ENCODE measurements around the gene PPP1CA. TPM values are rescaled to one million over a fixed set of nuclear protein-coding genes. Genes with fewer than 3 reads are reported as not detected.

The PPP1CA gene
- total and polyA plus RNA-seq, 8 donors = 108 to 173 (median 140) TPM

DNA sequence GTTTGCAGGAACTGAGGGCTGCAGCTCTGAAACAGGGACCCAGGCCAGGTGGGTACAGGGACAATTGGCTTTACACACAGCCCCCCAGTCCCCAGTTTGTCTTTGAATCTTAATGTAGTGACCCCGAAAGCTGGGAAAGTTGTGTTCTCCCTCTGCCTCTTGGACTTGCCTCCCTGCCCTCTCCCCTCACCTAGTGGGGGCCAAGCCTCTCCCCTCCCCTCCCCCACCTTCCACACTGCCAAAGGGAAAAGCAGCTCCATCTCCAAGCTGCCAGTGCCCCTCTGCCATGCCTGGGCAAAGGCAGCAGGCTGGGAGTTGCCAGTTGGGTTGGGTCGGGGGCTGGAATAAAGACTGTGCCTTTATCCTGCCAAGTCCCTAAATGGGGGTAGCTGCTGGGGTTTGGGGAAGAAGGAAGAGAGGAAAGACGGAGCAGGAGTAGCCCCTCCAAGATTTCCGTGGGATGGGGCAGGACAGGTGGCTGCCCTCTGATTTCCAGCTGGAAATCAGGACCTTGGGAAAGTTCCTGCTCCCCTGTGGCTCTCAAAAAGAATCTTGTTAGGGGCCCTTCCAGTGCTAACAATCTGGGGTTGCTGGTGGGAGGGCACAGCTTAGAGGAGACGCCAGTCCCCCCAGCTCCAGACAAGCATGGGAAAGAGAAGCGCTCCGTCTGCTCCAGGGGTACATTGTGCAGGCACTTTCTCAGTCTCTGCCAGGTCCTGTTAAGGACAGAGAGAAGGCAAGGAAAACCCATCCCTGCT, 25.4 kb downstream of the PPP1CA start:
- no peak for DNase-seq

DNA sequence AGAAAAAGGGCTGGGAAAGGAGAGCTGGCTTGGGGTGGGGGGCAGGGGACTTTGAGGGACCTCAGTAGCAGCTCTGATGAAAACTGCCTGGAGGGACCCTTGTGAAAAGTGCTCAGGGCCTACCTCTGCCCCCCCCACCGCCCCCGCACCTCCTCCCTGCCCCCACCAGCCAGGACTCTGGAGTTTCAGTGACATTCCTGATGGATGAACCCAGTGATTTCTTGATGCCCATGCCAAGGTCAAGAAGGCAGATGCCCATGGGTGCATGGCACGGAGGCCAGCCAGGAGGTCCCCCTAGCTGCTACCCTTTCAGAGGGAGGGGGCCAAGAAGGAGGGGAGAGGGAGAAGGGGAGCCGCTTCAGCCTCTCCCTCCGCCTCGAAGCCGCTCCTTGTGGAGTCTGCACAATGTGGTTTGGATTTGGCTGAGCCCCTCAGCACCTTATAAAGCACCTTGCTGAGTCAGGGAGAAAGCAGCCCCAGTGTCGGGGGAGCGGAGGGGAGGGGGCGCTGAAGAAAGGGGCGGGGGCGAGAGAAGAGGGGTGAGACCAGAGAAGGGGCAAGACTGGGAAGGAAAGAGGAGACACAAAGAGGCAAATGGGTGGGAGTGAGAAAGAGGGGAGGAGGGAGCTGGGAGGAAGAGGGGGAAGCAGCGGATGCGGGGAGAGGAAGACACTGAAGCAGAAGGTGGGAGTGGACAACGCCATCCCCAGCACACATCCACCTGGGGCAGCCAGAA, 26.2 kb downstream of the PPP1CA start:
- no peaks in the 10 kb centered on the region for H3K36me3 ChIP-seq
- ATAC-seq = no peak

More for the DNA sequence above, 25.4 kb downstream of the PPP1CA start:
- H3K27ac ChIP-seq = no peak overlapping the region
- peaks cover 10 to 55% of the 10 kb centered on the region in 2 donors for H3K4me1 ChIP-seq
- intact Hi-C loops (cut with DNase I) = loop anchor here in 1 of 2 donors (5.0 kb wide), 1 partner anchor 114 kb away; no protein-coding TSS in a partner anchor
- no peaks in the 10 kb centered on the region for H3K36me3 ChIP-seq
- ATAC-seq = no peak
- no peak overlapping the region for H3K4me3 ChIP-seq
- no peaks in the 10 kb centered on the region for H3K27me3 ChIP-seq
- H3K9me3 ChIP-seq = no peaks in the 10 kb centered on the region
- TF ChIP-seq, protein P1, sequence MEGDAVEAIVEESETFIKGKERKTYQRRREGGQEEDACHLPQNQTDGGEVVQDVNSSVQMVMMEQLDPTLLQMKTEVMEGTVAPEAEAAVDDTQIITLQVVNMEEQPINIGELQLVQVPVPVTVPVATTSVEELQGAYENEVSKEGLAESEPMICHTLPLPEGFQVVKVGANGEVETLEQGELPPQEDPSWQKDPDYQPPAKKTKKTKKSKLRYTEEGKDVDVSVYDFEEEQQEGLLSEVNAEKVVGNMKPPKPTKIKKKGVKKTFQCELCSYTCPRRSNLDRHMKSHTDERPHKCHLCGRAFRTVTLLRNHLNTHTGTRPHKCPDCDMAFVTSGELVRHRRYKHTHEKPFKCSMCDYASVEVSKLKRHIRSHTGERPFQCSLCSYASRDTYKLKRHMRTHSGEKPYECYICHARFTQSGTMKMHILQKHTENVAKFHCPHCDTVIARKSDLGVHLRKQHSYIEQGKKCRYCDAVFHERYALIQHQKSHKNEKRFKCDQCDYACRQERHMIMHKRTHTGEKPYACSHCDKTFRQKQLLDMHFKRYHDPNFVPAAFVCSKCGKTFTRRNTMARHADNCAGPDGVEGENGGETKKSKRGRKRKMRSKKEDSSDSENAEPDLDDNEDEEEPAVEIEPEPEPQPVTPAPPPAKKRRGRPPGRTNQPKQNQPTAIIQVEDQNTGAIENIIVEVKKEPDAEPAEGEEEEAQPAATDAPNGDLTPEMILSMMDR (IDR thresholded peaks at IDR 0.05) = no peak

DNA sequence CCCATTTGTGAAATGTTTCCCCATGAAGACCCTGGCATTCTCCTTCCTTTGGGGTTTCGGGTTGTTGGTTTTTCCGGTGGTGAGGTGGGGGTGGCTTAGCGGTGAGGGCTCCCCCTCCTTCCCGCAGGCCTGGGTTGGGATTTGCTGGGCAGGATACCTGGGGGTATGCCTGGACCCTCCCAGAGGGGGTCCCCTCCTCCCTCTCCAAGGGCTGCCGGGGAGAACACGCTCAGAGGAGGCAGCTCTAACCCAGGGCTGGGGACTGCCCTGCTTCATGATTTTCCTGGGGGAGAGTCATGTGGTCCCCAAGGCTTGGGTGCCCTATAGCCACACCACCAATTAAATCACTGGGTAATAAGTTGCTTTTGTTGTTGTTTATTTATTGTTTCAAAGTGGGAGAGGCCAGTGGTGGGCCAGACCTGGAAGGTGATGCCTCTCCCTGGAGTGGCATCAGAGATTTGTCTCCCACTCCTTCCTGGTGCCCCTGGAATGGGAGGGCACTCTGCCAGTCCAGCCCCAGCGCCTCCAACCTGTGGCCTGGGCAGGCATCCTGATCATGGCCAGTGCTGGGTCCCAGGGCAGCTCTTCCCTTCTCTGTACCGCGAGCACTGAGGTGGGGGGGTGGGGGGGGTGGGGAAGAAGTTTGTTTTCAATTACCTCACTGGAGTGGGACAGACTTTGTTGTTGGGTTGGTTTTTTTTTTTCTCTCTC, 26.9 kb downstream of the PPP1CA start:
- peak overlapping the region in 1 of 2 donors; percentile 68 for H3K4me3 ChIP-seq
- TF ChIP-seq, protein P1 (IDR thresholded peaks at IDR 0.05) = no peak
- H3K9me3 ChIP-seq = no peaks in the 10 kb centered on the region
- ATAC-seq (no peak), DNase-seq (no peak)
- peaks cover 18 to 60% of the 10 kb centered on the region in 2 donors for H3K4me1 ChIP-seq
- intact Hi-C loops (cut with DNase I) = loop anchor here in 1 of 2 donors (5.0 kb wide), 1 partner anchor 112 kb away; no protein-coding TSS in a partner anchor
- no peaks in the 10 kb centered on the region for H3K36me3 ChIP-seq
- H3K27me3 ChIP-seq = no peaks in the 10 kb centered on the region
- peak overlapping the region; percentile 85 to 89 for H3K27ac ChIP-seq

More for the DNA sequence above, 26.2 kb downstream of the PPP1CA start:
- H3K4me3 ChIP-seq = no peak overlapping the region
- H3K9me3 ChIP-seq = no peaks in the 10 kb centered on the region
- DNase-seq = no peak
- no peak overlapping the region for H3K27ac ChIP-seq
- peaks cover 18 to 56% of the 10 kb centered on the region in 2 donors for H3K4me1 ChIP-seq
- no peaks in the 10 kb centered on the region for H3K27me3 ChIP-seq
- intact Hi-C loops (cut with DNase I) = loop anchor here in 1 of 2 donors (5.0 kb wide), 1 partner anchor 113 kb away; no protein-coding TSS in a partner anchor
- TF ChIP-seq, protein P1 (IDR thresholded peaks at IDR 0.05) = no peak

DNA sequence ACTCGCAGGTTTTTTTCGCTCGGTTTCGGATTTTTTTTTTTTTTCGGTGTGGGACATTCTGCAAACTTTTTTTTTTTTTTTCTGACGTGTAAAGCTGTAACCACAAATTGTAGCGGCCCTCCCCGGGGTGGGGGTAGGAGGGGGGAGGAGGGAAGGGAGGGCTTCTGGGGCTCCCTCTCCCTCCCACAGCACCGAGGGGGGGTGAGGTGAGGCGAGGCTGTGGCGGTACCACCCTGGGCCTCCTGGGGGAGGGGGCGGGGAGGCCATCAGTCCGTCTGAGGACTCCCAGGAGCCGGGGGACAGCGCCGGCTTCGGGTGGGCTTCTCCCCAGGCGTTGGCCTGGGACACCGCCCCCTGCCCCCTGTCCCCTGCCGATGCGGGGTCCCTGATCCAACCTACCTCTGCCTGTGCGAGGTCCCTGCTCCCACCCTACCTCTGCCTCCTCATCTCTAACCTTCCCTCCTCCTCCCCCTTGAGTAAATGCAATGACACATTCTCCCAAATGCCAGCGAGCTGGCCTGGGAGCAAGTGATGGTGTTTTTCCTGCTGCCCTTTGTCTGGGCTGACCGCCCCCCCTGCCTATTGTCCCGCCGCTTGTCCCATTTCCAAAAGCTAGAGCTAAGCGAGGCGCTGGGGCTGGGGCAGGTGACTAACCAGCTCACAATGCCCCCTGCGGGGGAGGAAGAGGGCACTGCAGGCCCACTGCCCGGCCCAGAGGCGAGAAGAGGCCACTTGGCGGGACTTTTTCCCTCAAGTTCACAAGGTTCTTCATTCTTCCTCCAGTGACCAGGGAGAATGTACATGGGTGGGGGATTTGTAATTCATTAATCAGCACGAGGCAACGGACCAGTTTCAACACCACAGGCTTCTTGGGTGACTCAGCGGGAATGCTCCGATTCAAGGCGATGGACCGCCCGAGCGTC, 27.7 kb downstream of the PPP1CA start:
- H3K36me3 ChIP-seq = no peaks in the 10 kb centered on the region
- TF ChIP-seq, protein P1 (IDR thresholded peaks at IDR 0.05) = peak; percentile 25 to 77

More for the DNA sequence above, 27.7 kb downstream of the PPP1CA start:
- DNase-seq (peak in 3 of 4 donors; percentile 82 to 94 (median 92)), ATAC-seq (peak; percentile 74)
- no peaks in the 10 kb centered on the region for H3K27me3 ChIP-seq
- peak overlapping the region; percentile 85 to 89 for H3K27ac ChIP-seq
- H3K9me3 ChIP-seq = no peaks in the 10 kb centered on the region
- intact Hi-C loops (cut with DNase I) = no loop called here
- H3K4me1 ChIP-seq = peaks cover 18 to 60% of the 10 kb centered on the region in 2 donors
- peak overlapping the region; percentile 46 to 68 for H3K4me3 ChIP-seq

Measured in left lung (tissue), 10 donors.